ENCODE measurements around the gene C5AR1.
"Not testable (repeated sequence)": the region's sequence is repeated elsewhere in the genome, so short reads cannot be mapped to it uniquely, and the experiment has no call there.

Gene C5AR1

GRCh38 chr19:47363758-47364531 is 54.3 kb downstream of the C5AR1 start:
- no peak for DNase-seq (ENCODE audit: low spot score)
- TF ChIP-seq, protein P1, sequence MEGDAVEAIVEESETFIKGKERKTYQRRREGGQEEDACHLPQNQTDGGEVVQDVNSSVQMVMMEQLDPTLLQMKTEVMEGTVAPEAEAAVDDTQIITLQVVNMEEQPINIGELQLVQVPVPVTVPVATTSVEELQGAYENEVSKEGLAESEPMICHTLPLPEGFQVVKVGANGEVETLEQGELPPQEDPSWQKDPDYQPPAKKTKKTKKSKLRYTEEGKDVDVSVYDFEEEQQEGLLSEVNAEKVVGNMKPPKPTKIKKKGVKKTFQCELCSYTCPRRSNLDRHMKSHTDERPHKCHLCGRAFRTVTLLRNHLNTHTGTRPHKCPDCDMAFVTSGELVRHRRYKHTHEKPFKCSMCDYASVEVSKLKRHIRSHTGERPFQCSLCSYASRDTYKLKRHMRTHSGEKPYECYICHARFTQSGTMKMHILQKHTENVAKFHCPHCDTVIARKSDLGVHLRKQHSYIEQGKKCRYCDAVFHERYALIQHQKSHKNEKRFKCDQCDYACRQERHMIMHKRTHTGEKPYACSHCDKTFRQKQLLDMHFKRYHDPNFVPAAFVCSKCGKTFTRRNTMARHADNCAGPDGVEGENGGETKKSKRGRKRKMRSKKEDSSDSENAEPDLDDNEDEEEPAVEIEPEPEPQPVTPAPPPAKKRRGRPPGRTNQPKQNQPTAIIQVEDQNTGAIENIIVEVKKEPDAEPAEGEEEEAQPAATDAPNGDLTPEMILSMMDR (IDR thresholded peaks at IDR 0.05; ENCODE audit: borderline replicate concordance, control extremely low read depth, extremely low read depth, insufficient read depth, missing control alignments) = no peak

DNA sequence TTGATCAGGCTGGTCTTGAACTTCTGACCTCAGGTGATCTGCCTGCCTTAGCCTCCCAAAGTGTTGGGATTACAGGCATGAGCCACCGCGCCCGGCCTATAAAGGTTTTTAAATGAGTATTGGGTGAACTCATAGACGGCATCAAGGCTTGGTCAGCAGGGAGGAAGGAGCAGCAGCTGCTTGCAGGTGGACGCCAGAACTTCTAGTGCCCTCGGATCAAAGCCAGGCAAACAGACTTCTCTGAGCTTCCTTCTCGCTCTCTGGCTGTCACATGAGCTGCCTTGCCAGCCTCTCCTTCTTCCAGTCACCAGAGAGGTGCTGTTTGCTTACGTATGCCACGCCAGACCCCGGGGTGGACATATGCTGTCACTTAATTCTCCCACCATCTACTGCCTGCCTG is 55.8 kb downstream of the C5AR1 start:
- in situ Hi-C loops (cut with MboI; ENCODE audit: low sequenced_read_pairs, unreplicated experiment); DNase-seq (ENCODE audit: low spot score): not testable (repeated sequence)

More at GRCh38 chr19:47363758-47364531, 54.3 kb downstream of the C5AR1 start:
- in situ Hi-C loops (cut with MboI; ENCODE audit: low sequenced_read_pairs, unreplicated experiment) = no loop called here

- TF ChIP-seq, protein P1 (IDR thresholded peaks at IDR 0.05; ENCODE audit: borderline replicate concordance, control extremely low read depth, extremely low read depth, insufficient read depth, missing control alignments) = no peak
- no peak for DNase-seq (ENCODE audit: low spot score)
- in situ Hi-C loops (cut with MboI; ENCODE audit: low sequenced_read_pairs, unreplicated experiment) = no loop called here
Measured at GRCh38 chr19:47370045-47370611, 60.5 kb downstream of the C5AR1 start.

DNA sequence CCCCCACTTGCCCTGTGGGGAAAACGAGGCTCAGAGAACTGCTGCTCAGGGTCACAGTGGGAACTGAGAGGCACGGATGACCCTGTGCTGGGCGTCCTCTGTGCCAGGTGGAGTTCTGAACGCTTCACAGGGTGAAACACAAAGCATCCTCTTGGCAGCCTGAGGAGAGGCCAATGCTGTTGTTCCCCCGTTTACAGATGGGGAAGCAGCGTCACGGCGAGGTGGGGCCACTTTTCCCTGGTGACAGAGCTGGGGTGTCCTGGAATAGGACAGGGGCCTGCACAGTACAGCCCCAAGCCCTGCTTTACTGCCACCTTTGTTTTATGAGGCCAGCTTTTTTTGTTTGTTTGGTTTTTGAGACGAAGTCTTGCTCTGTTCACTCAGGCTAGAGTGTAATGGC is 61.6 kb downstream of the C5AR1 start:
- TF ChIP-seq, protein P1 (IDR thresholded peaks at IDR 0.05; ENCODE audit: borderline replicate concordance, control extremely low read depth, extremely low read depth, insufficient read depth, missing control alignments) = no peak
- in situ Hi-C loops (cut with MboI; ENCODE audit: low sequenced_read_pairs, unreplicated experiment) = no loop called here
- no peak for DNase-seq (ENCODE audit: low spot score)
